ENCODE measurements around the gene SALL1. TPM values are rescaled to one million over a fixed set of nuclear protein-coding genes. Genes with fewer than 3 reads are reported as not detected.

SALL1 gene
- total and polyA plus RNA-seq, 2 of the 13 experiments (the other 11 are each of a cell fraction or from before 2014, with no cell fraction given), result 6.6 to 12.3 TPM

- 0 out of 2 replicates have a peak, but pooled peaks have one; percentile 14 for TF ChIP-seq ZNF790 (CRISPR knock-in tag; IDR thresholded peaks at IDR 0.05; ENCODE audit: borderline replicate concordance)
- TF ChIP-seq TEAD3 (CRISPR knock-in tag; optimal IDR thresholded peaks at IDR 0.05; ENCODE audit: borderline replicate concordance), result no peak
- 0 out of 2 replicates have a peak, but pooled peaks have one; percentile 27 for TF ChIP-seq YEATS4 (CRISPR knock-in tag; IDR thresholded peaks at IDR 0.05; ENCODE audit: borderline replicate concordance)
- TF ChIP-seq MTF1 (CRISPR knock-in tag; IDR thresholded peaks at IDR 0.05), result 0 out of 2 replicates have a peak, but pooled peaks have one; percentile 31
- TF ChIP-seq HOXA5 (CRISPR knock-in tag; IDR thresholded peaks at IDR 0.05), result peak; percentile 40; the same call in 1 of the 2 replicates
- no peak for TF ChIP-seq ZNF577 (CRISPR knock-in tag; IDR thresholded peaks at IDR 0.05; ENCODE audit: borderline replicate concordance, low read depth)
- peak; percentile 5; the same call in 1 of the 2 replicates for TF ChIP-seq SAP130 (CRISPR knock-in tag; IDR thresholded peaks at IDR 0.05; ENCODE audit: low read depth)
- 0 out of 2 replicates have a peak, but pooled peaks have one; percentile 20 for TF ChIP-seq KLF12 (CRISPR knock-in tag; IDR thresholded peaks at IDR 0.05; ENCODE audit: borderline replicate concordance)
- TF ChIP-seq KMT2A (CRISPR knock-in tag; IDR thresholded peaks at IDR 0.05), result peak; percentile 56; the same call in 1 of the 2 replicates
- no peak for TF ChIP-seq CENPT (CRISPR knock-in tag; IDR thresholded peaks at IDR 0.05; ENCODE audit: low read depth)
- peak; percentile 91 for TF ChIP-seq ZBTB10 (CRISPR knock-in tag; IDR thresholded peaks at IDR 0.05; ENCODE audit: borderline replicate concordance)
- TF ChIP-seq STAG1 (CRISPR knock-in tag; IDR thresholded peaks at IDR 0.05), result peak; percentile 5; the same call in 1 of the 2 replicates
- 0 out of 2 replicates have a peak, but pooled peaks have one; percentile 9 for TF ChIP-seq PHF8 (CRISPR knock-in tag; IDR thresholded peaks at IDR 0.05)
- no peak for TF ChIP-seq KLF11 (CRISPR knock-in tag; IDR thresholded peaks at IDR 0.05)
- TF ChIP-seq TGIF2 (CRISPR knock-in tag; IDR thresholded peaks at IDR 0.05), result no peak
- 0 out of 2 replicates have a peak, but pooled peaks have one; percentile 37 for TF ChIP-seq ZNF878 (CRISPR knock-in tag; IDR thresholded peaks at IDR 0.05)
- 0 out of 2 replicates have a peak, but pooled peaks have one; percentile 8 for TF ChIP-seq DMAP1 (CRISPR knock-in tag; IDR thresholded peaks at IDR 0.05)
- TF ChIP-seq ZBTB43 (CRISPR knock-in tag; conservative IDR thresholded peaks at IDR 0.05), result 0 out of 2 replicates have a peak, but pooled peaks have one; percentile 27
- TF ChIP-seq ZNF503 (CRISPR knock-in tag; IDR thresholded peaks at IDR 0.05), result peak; percentile 17; the same call in 1 of the 2 replicates
- 0 out of 2 replicates have a peak, but pooled peaks have one; percentile 7 for TF ChIP-seq THAP11 (CRISPR knock-in tag; IDR thresholded peaks at IDR 0.05)
- TF ChIP-seq ZNF232 (CRISPR knock-in tag; IDR thresholded peaks at IDR 0.05; ENCODE audit: borderline replicate concordance), result 0 out of 2 replicates have a peak, but pooled peaks have one; percentile 10
- TF ChIP-seq ZNF34 (CRISPR knock-in tag; IDR thresholded peaks at IDR 0.05; ENCODE audit: borderline replicate concordance), result no peak
- peak; percentile 29; the same call in 1 of the 2 replicates for TF ChIP-seq MYC (CRISPR knock-in tag; IDR thresholded peaks at IDR 0.05; ENCODE audit: borderline replicate concordance)
- TF ChIP-seq SRY (CRISPR knock-in tag; IDR thresholded peaks at IDR 0.05), result 0 out of 2 replicates have a peak, but pooled peaks have one; percentile 5
- 0 out of 2 replicates have a peak, but pooled peaks have one; percentile 45 for TF ChIP-seq ZNF30 (CRISPR knock-in tag; IDR thresholded peaks at IDR 0.05)
Observed at GRCh38 chr16:51149251-51149661, 1.8 kb downstream of the SALL1 start (continued).

Data from HepG2 (cell line).